Fibroblast of skin of right quadriceps (primary cell): Measurements from ENCODE around the gene ZDHHC6.
"Not testable (repeated sequence)": the region's sequence is repeated elsewhere in the genome, so short reads cannot be mapped to it uniquely, and the experiment has no call there.

ENCODE experiments used
- DNase-seq: peaks from one replicate; pipeline ENCODE4 v3.0.0-alpha.2; 2013

The ZDHHC6 gene

DNA sequence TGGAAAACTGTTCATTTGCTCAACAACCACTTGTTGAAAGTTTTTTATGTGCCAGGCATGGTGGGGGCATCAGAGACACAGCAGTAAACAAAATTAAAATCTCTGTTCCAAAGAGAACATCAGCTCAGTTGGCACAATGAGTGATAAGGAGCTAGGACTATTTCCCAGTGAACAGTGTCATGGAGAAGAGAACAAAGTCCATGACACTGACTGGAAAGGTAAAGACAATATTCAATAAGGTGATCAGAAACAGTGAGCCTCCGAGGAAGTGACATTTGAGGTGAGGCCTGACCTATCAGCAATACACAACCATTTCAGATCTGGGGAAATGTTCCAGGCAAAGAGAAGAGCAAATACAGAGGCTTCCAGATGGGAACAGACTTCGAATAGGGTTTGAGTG, 58.2 kb downstream of the ZDHHC6 start:
- no peak for DNase-seq

DNA sequence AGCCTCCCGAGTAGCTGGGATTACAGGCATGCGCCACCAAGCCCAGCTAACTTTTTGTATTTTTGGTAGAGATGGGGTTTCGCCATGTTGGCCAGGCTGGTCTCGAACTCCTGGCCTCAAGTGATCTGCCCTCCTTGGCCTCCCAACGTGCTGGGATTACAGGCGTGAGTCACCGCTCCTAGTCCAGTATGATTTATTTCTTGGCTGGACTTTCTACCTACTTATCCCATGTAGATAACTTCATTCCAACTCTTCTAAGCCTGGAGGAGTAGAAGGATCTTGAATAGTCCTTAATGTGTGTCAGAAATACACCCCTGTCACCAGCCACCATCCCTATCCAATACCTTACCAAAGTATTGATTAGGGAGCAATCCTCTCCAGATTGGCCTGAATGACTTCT, 58.7 kb downstream of the ZDHHC6 start:
- DNase-seq: not testable (repeated sequence)

DNA sequence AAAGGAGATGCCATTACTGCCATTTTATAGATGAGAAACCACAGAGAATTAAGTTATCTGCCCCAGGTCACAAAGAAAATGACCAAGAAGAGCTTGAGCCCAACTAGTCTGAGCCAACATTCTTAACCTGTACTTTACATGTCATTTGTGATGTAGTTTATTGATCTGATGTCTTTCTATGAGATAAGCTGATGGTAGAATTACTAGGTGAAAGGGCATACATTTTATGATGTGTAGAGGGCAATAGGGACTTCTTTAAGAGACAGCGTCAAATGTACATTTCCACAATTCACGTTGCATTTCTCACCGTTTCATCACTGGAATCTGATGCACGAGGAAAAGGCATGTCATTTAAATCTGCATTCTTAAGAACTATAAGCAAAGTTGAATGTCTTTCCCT, 61.5 kb downstream of the ZDHHC6 start:
- DNase-seq: no peak

DNA sequence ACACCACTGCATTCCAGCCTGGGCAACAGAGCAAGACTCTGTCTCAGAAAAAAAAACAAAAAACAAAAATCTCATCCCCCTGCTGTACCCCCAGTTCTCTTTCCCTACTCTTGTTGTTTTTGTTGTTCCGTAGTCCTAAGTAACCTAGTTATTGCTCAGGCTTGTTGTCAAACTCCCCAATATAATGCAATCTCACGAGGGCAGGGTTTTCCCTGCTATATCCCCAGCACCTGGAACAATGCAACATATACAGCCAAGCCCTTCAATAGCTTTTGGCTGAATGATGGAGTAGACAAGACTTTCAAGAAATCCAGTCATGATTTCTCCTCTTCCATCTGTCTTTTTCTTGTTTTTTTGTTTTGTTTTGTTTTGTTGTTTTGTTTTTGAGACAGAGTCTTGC, 62.6 kb downstream of the ZDHHC6 start:
- no peak for DNase-seq

DNA sequence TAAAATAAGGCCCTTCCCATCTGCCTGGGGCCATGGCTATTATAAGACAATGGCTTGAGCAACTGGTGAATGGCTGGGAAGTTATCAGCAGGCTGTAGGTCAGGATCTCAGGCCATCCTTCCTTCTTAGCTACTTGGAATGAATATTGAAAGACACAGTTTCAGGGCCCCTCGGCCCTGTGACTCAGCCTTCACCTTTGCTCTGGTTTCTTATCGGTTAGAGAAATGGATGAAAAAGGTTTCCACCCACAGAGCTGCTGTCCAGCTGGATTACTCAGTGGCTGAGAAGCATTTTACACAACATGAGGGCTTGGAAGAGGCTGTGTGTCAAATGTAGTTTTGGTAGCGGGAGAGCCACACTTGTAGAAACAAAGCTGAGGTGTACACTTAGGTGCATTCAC, 63.4 kb downstream of the ZDHHC6 start:
- DNase-seq: no peak

DNA sequence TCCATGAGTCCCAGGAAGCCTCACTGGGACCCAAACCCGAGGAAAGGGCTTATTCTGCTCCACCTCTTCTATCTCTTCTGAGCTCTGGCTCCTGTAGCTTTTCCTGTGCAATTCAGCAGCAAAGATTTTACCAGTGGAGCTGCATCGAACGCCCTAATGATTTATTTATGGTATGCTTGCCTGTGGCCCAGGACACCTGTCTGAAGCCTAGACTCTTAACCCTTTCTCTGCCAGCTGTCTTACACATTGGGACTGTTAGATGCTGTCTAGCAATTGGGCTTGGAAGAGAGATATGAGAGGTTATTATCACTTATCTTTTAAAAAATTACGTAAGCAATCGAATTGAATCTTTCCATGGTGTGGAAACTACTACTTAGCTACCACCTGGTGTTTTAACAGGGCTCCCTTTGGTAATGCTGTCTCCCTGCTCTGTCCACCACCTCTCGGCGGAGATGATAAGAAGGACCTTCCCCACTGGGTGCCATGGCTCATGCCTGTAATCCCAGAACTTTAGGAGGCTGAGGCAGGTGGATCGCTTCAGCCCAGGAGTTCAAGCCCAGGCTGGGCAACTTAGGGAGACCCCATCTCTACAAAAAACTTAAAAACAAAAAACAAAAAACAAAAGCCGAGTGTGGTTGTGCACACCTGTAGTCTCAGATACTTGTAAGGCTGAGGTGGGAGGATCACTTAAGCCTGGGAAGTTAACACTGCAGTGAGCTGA, 64.0 kb downstream of the ZDHHC6 start:
- DNase-seq: no peak
